DMS153 (cell line): ENCODE data around the gene CRIP3.
"Not testable (repeated sequence)": the region's sequence is repeated elsewhere in the genome, so short reads cannot be mapped to it uniquely, and the experiment has no call there.

Experiments
- DNase-seq: peaks from one replicate; lab custom pipeline; 2025; lab: John Stamatoyannopoulos, UW

Gene CRIP3, protein sequence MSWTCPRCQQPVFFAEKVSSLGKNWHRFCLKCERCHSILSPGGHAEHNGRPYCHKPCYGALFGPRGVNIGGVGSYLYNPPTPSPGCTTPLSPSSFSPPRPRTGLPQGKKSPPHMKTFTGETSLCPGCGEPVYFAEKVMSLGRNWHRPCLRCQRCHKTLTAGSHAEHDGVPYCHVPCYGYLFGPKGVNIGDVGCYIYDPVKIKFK

DNA sequence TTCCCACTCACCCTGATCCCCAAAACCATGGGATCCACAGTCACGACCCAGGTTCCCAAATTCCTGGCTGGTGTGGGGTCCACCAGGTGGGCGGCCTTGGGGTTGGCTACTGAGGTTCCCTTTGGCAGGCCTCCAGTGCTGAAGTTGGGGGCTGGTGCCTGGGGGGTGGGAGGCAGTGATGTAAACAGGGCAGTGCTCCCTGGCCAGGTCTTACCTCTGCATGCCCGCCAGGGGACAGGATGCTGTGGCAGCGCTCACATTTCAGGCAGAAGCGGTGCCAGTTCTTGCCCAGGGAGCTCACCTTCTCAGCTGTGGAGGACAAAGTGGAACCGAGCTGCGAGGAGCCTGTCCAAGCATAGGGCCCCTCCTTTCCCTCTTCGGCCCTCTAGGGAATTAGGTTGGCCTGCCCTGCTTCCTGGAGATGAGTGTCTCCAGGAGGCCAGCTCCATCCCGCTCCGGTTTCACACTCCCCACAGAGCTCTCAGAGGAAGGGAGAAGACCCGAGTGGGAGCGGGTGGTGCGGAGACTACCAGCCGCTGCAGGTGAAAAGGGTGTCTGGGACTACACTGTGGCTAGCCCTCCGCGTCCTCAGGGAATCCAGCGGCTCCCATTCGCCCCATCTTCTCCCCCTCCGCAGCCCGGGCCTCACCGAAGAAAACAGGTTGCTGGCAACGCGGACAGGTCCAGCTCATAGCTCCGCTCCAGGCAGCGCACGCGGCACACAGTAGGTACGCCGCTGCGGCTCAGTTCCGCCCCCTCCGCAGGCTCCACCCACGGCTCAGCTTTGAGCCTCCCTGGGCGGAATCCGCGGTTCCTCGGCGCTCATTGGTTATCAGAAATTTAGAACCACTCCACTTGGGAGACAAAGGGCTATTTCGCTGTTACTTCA, at the start of gene CRIP3:
TSS of gene CRIP3 (minus strand) at position 726 of the 889 bp plus-strand sequence. CDS start at position 692, 34 bp downstream.
- peak; percentile 86 for DNase-seq

DNA sequence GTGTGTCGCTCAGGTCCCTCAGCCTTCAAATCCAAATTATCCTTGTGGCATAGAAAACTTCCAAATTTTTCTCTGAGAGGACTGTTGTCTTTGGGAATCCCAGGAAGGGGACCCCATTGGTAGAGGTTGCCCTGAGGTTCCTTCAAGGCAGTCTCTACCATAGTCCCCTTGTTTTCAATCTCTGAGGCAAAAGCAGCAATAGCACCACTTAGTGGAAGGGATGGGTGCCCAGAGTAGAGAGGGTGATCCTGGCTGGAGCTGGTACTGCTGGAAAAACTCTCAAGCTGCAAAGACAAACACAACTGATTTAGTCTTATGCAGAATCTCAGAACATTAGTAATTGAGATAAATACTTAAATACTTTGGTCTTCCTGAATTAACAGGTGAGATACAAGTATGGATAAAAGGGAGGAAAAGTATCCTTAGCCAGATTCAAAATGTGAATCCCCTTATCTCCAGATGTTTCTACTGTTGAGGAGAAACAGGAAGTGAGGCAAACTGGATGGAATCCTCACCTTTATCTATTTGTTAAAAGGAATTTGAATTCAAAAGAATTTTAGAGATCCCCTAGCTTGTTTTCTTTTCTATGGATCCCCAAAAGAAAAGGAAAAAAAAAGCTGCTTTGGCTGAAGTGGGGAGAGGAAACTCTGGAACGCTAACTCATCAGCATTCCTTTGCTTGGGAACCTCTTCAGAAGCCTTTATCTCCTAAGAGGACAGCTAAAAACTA, 47.4 kb upstream of the CRIP3 start:
- peak; percentile 36 for DNase-seq

DNA sequence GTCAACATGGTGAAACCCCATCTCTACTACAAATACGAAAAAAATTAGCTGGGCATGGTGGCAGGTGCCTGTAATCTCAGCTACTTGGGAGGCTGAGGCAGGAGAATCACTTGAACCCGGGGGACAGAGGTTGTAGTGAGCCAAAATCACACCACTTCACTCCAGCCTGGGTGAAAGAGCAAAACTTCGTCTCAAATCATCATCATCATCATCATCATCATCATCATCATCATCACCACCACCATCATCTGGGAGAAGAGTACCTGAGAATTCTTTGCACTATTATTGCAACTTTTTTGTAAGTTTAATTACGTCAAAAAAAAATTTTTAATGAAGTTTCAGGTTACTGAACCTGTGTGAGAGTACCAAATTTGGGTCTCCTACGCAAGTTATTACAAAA, 43.3 kb upstream of the CRIP3 start:
- DNase-seq: not testable (repeated sequence)

DNA sequence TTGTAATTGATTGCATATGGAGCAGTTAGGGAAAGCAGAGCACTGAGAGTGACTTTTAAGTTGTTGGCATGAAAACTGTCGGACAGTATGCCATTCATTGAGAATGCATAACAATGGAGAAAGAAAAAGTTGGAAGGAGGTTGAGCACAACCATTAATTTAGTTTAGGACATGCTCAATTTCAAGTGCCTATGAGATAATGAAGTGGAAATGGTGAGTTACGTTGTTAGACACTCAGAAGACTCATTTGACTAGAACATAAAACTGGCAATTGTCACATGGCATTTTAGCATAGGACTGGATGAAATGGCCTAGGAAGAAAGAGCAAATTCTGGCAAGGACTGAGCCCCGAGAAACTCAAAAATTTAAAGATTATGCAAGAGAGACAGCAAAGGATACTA, 38.8 kb upstream of the CRIP3 start:
- DNase-seq: no peak

DNA sequence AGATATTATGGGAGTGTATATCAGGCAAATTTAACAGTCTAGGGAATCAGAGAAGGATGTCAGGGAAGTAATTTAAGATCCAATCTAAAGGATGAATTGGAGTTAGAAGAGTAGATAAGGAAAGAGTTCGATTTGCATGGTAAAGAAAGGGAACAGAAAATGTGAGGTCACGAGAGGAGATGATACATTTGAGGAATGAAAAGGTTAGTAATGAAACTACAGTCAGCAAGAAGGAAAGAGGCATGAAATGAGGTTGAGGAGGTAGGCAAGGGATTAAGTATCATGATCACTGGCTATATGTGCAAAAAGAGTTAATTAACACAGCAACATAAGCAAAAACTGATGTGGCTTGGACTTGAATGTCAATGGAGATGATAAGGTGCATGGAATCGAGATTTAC, 38.4 kb upstream of the CRIP3 start:
- no peak for DNase-seq

DNA sequence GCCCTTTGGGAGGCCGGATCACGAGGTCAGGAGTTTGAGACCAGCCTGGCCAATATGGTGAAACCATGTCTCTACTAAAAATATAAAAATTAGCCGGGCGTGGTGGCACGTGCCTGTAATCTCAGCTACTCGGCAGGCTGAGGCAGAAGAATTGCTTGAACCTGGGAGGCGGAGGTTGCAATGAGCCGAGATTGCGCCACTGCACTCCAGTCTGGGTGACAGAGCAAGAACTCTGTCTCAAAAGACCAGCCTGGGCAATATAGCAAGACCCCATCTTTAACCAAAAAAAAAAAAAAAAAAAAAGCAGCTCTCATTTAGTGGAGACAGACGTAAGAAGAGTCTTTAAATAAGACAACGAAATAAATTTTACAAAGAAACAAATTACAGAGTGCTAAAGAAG, 37.6 kb upstream of the CRIP3 start:
- not testable (repeated sequence) for DNase-seq

DNA sequence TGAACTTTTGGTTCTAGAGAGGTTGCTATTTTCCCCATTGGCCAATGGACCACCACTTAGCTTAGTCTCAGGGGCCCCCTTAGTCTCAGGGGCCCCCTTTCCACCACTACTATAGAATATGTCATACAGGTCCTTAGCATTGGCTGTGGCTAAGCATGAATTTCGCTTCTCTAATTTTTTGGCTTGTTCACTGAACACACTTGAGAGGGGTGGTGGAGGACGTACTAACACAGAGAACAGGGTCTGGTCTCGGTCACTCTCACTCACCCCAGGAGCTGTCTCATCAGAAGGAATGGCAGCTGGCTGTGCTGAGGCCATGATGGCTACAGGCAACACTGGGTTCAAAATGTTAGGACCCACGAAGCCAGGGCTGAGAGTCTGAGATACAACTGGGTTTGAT, 30.5 kb upstream of the CRIP3 start:
- no peak for DNase-seq

DNA sequence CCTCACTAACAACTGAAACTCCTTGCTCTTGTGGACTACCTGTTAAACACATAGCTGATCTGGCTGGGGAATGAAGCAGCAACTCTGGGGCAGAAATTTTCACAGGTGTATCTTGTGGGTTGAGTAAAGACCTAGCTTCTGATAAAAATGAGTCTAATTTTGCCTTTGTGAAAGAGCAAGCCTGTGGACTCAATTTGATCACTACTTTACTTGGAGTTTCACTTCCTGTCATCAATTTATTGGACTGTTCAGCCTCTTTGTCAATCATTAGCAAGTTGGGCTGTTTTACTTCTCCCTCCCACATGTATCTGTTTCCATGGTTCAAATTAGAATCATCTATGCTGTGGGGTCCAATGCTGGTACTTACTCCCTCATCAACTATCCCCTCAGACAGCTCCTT, 29.6 kb upstream of the CRIP3 start:
- no peak for DNase-seq

DNA sequence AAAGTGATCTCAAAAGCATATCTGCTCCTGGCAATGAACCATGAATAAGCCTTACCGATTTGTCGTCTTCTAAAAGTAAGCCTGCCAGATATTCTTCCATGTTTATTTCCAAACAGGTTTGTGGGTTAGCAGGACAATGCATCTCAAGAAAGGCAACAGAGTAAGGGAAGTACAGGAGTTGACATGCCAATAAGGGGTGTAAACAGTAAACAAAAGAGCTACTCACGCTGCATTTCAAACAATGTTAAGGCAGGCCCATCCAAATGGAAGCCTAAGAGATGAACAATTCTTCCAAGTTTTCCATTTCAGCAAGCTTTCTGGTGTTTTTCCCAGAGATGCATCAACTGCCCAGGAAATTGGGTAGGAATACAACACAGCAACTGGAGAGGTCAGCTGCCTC, 27.8 kb upstream of the CRIP3 start:
- DNase-seq: no peak

DNA sequence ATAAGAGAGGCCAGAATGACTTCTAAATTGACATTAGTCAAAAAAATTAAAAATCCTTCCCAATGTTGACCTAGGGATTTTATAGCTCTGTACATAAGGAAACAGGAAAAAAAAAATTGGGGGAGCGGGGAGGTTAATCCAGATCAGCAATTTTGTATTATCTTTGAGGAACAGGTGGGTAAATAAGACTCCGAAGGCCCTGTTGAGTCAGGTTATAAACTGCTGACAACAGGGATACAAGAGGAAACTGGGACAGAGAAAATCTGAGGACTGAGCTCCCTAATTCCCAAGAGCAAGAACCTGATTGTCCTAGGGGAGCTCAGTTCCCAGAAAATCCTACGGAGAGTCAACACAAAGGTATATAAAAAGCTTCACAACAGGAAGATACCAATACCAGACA, 26.8 kb upstream of the CRIP3 start:
- DNase-seq: peak; percentile 93

DNA sequence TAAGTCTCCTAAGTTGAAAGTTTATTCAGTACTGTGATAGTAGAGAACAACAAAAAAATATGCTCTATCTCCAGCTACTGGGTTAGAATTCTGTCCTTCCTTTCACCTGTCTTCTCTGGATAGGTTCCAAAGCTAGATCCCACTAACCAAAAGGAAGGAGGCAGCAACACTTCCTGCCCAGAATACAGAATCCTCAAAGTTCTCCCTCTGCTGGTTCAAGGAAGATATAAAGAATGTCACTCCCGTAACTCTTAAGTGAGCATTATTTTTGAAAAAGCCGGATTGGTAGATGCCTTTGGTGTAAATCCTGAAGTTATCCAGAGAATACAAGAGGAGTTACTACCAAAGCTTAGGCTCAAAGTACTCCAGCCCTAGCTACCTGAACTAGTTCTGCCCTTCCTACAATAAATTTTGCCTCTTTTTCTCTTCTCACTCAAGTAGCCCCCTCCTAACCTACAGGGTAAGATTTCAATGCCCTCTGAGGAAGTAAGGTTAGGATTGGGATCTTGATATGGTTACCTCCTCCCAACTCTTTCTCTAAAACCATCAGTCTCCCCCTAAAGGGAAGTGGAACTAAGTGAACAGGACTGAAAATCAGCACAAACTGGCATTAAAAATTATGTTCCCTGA, 26.0 kb upstream of the CRIP3 start:
- DNase-seq: peak; percentile 14

DNA sequence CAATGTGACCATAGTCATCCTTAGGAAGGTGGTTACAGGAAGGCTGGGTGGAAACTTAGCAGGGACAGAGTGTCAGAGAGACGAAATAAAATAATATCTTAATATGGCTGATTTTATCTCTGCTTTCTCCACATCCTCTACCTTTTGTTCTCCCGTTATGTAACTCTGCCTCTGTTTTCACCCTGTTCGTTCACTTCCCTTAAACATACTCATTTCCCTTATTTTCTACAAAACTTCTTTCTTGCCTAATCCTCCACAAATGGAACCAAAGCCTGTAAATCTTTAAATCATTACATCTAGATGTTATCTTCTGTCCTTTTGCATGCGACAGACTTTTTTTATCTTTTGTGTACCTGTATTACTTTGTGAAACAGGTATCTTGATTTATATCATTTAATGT, 23.3 kb upstream of the CRIP3 start:
- DNase-seq: no peak

DNA sequence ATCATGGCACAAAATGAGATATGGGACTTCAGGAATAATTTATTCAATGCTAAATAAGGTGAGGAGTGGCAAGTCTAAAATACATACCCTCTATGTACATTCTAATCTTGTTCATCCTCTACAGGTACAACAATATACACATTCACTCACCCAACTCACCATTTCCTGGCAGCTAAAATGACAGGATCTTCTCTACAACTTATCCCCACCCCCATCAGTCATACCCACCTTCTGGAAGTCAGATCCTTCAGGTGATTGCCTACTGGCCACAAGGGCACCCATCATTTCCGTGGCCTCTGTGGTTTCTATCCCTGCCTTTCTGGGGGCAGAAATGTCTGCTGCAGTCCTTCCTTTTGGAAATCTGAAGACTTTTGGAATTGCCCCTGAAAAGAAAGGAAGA, 22.8 kb upstream of the CRIP3 start:
- DNase-seq: no peak

DNA sequence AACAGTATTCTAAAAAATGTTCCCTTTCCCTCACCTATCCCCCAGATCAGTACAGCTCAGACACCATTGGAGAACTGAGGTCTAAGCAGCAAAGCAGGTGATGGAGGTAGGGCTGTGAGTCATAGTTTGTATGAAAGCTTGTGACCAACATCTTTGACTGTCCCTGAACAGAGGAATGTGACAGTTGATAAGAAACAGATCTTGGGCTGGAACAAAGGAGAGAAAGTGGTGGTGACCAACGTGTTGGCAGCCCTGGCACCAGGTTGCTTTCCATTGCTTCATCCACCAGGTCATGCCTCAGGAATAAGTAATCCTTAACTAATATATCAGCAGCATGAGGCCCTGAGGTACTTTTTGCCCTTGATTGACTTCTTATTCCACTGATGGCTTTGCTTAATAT, 19.9 kb upstream of the CRIP3 start:
- no peak for DNase-seq

DNA sequence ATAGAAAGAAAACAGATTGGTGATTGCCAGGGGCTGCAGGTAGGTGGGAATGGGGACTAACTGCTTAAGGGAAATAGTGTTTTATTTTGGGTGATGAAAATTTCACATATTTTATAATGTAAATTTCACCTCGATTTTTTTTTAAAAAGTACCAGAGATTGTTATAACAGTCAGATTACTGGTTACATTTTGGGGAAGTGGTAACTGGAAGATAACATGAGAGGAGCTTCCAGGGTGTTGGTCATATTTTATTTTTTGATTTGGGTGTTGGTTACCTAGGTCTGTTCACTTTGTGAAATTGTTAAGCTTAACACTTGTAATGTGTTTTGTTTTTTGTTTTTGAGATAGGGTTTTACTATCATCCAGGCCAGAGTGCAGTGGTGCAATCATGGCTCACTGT, 17.2 kb upstream of the CRIP3 start:
- DNase-seq: no peak

DNA sequence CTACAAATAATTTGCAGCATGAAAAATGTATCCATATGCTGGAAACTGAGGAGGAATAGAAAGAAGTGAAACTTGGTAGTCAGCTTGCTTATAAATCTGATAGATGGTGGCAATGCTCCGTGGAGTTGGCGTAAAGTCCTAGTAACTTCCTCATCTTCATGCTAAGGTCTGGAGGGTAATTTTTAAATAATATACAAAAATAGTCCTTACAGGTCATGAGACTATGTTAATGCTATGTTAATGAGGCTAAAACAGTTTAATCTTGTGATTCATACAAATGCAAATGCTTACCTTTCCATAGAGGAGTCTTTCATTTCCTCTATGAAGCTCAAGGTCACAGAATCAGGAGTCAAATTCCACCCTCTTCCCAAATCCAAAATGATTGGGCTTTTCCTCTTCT, 9.4 kb upstream of the CRIP3 start:
- DNase-seq: no peak

DNA sequence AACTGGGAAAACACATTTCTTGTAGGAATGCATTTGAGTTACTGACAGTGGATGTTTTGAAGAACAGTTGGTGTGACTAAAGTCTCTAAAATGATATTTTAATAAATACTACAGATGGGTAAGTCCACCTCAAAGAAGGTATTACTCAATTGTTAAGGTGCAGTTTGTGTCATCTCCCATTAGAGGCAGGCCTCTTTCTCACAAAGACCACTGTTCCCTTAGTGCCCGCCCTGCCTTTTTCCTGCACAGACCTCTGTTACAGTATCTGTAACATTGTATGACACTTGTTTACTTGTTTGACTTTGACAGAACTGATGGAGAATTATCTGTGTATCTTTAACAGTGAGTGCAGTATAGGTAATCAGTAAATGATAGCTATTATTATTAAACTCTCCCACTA, 5.2 kb upstream of the CRIP3 start:
- no peak for DNase-seq

DNA sequence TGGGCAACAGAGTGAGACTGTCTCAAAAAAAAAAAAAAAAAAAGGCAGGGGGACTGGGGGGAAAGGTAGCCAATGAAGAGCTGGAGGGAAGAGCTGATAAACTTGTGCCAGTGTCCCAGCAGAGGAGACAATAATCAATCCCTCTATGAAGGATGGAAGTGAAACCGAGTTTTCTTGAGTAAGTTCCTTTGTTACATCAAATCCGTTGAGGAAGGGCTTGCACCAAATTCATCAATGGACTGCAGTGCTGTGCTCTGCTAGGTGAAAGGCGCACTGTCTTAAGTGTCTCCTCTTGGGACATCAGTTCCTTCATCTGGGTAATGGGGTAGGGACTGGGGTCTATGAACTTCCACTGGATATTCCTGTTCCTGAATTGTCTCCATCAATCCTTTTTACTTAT, 3.0 kb upstream of the CRIP3 start:
- no peak for DNase-seq

DNA sequence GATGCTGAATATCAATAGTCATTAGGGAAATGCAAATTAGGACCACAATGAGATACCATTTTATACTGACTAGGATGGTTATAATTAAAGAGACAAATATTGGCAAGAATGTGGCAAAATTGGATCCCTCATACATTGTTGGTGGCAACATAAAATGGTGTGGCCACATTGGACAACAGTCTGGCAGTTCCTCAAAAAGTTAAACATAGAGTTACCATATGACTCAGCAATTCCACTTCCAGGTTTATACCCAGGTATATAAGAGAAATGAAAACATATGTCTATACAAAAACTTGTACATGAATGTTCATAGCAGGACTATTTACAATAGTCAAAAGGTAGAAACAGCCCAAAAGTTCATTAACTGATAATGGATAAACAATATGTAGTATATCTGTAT, 2.0 kb upstream of the CRIP3 start:
- no peak for DNase-seq

DNA sequence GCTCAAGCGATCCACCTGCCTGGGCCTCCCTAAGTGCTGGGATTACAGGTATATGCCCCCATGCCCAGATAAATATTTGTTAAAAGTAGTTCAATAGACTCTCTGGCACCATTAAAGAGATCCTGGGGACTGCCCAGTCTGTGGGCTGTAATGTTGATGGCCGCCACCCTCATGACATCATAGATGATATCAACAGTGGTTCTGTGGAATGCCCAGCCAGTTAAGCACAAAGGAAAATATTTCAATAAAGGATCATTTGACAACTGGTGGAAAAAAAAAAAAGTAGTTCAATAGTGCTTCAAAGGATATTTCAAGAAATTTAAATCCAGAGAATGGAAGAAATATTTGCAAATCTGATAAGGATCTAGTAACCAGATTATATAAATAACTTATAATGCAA, 1.5 kb upstream of the CRIP3 start:
- no peak for DNase-seq

DNA sequence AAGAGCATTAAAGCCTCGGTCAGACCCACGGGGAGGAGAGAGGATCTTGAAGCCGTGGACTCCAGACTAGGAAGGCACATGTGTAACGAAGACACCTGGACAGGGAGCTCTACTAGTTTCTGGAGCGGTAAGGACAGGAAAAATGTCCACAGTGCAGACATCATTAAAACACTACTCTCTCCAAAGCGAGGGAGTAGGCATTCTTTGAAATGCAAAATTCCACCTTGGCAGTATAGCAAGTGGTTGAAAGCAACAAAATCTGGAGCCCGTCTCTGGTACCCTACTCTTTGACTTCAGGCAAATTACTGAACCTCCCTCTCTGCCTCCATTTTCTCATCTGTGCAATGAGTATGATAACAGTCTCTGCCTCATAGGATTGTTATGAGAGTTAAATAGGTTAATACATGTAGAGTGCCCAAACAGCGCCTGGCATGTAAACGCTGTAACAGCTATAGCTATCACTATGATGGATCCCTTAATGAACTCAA, 408 bp upstream of the CRIP3 start:
- no peak for DNase-seq

DNA sequence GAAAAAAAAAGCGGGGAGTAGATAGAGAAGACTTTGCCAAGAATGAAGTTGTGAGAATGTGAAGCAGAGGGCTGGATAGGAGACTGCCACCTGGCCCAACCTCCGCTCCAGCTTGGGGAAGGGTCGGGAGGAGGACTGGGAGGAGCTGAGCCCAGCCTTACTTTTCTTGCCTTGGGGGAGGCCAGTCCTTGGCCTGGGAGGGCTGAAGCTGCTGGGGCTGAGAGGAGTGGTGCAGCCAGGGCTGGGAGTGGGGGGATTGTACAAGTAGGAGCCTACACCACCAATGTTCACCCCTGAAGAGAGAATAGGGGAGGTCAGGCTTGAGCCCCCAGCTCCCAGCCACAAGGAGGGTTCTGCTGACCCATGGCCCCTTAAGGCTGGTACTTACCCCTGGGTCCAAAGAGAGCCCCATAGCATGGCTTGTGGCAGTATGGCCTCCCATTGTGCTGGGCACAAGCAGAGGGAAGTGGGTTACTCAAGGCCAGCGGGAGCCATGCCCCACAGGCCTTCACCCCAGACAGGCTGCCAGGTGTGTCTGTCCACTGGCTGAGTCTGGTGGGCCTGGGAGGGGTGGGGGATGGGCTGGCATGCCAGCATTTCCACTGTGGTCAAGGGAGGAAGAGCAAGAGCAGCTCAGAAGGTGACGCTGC, 1.1 kb downstream of the CRIP3 start:
- no peak for DNase-seq
